GM12864 (cell line): ENCODE data around the gene AGTRAP.

Source experiments
- DNase-seq: peaks from one replicate; pipeline ENCODE4 v3.0.0-alpha.2; 2011; ENCODE audit warnings: low read depth
- H3K4me3 ChIP-seq: 2 replicates; pipeline ENCODE4 v1.5.1; 2011; ENCODE audit warnings: mild to moderate bottlenecking, low read depth, low read length, control low read depth
- CTCF ChIP-seq: IDR thresholded peaks from 2 replicates; pipeline ENCODE4 v1.5.1; 2011; ENCODE audit warnings: low read depth, mild to moderate bottlenecking, moderate library complexity, low read length, control low read depth, inconsistent platforms; ENCODE audit errors: missing control alignments

Gene AGTRAP

GRCh38 chr1:11795238-11795890 lies 59.4 kb downstream of the AGTRAP start:
- no peak for DNase-seq
- TF ChIP-seq CTCF: no peak
- no peak overlapping the region for H3K4me3 ChIP-seq

GRCh38 chr1:11796036-11796828 lies 60.3 kb downstream of the AGTRAP start:
- no peak for TF ChIP-seq CTCF
- no peak overlapping the region for H3K4me3 ChIP-seq
- no peak for DNase-seq

- H3K4me3 ChIP-seq: no peak overlapping the region
- no peak for DNase-seq
- no peak for TF ChIP-seq CTCF
Observed at GRCh38 chr1:11797525-11798216, 61.7 kb downstream of the AGTRAP start.

- DNase-seq: no peak
- TF ChIP-seq CTCF: no peak
- H3K4me3 ChIP-seq: no peak overlapping the region
Observed at GRCh38 chr1:11799099-11799498, 63.2 kb downstream of the AGTRAP start.

- no peak overlapping the region for H3K4me3 ChIP-seq
- TF ChIP-seq CTCF: no peak
Observed at GRCh38 chr1:11799896-11800295, 64.0 kb downstream of the AGTRAP start.

GRCh38 chr1:11800391-11800755 lies 64.4 kb downstream of the AGTRAP start:
- TF ChIP-seq CTCF: no peak
- H3K4me3 ChIP-seq: no peak overlapping the region
- DNase-seq: no peak

More at GRCh38 chr1:11799896-11800295, 64.0 kb downstream of the AGTRAP start:
- no peak for DNase-seq
